Right lobe of liver (tissue), 4 donors: ENCODE data around the gene TCF12.

Experiments
- CTCF ChIP-seq, 4 donors: fragments of 200-600 bp in 3 of 4; fragments of 450-650 bp in 1 of 4; IDR thresholded peaks; one replicate each; pipeline versions ENCODE4 v1.5.1 to v1.8.0; 2016 to 2022; ENCODE audit warnings: antibody characterized with exemption in 4 of 4, mild to moderate bottlenecking in 2 of 4
- POLR2A ChIP-seq: fragments of 450-650 bp; IDR thresholded peaks from one replicate; pipeline ENCODE4 v1.6.1; 2017; ENCODE audit warnings: antibody characterized with exemption, mild to moderate bottlenecking
- donor health status: DM: no; HTN: no; CAD: no.
- donor health status: DM: no; HTN: no; CAD: no.
- donor health status: DM: no; HTN: yes; CAD: no.

GRCh38 chr15:57220205-57220604, 301.8 kb downstream of the TCF12 start:
- TF ChIP-seq POLR2A (no peak), CTCF (IDR thresholded peaks at IDR 0.05) (no peak)
